GM21526 (cell line): ENCODE measurements around the gene SLC24A3.

Experiments
- ATAC-seq: cut with Tn5 transposase; IDR thresholded peaks from one replicate; pipeline ENCODE4 v1.9.1; 2021; ENCODE audit warnings: moderate library complexity; ENCODE audit not compliant: unreplicated experiment, low FRiP score

The SLC24A3 gene

DNA sequence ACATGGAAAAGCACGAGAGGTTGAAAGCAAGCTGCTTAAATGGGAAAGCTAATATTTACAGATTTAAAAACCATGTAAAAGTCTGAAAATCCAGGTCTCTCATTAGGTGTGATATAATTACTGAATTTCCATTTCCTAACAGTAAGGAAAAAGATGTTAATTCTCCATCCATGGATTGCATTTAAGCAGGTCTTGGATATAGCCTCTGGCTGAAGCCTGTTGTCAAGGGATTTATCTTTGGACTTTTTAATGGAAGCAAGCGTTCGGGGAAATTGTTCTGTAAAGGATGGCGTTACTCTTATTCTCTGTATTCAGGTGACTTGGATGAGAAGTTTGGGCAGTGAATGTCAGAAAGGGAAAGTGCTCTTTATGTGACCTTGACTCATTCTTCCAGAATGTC lies 233.8 kb downstream of the SLC24A3 start:
- no peak for ATAC-seq

GRCh38 chr20:19448632-19449031 lies 236.2 kb downstream of the SLC24A3 start:
- ATAC-seq = no peak

DNA sequence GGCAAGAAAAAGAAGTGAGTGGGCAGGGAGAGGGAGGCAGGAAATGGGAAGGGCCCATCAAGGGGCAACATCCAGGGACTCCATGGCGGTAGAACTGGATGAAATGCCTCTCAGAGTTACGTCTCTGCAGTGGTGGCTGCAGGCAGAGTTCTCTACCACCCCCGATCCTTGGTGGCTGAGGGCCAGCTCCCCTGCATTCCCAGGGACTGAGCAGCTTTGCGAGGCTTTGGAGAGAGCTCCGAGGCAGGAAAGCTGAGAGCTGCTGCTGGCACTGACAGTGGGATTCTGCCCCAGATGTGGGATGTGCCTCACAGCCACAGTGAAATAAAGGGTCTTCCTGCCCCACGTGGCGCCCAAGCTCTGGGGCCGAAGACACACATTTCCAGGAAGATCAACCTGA lies 236.6 kb downstream of the SLC24A3 start:
- ATAC-seq = no peak

DNA sequence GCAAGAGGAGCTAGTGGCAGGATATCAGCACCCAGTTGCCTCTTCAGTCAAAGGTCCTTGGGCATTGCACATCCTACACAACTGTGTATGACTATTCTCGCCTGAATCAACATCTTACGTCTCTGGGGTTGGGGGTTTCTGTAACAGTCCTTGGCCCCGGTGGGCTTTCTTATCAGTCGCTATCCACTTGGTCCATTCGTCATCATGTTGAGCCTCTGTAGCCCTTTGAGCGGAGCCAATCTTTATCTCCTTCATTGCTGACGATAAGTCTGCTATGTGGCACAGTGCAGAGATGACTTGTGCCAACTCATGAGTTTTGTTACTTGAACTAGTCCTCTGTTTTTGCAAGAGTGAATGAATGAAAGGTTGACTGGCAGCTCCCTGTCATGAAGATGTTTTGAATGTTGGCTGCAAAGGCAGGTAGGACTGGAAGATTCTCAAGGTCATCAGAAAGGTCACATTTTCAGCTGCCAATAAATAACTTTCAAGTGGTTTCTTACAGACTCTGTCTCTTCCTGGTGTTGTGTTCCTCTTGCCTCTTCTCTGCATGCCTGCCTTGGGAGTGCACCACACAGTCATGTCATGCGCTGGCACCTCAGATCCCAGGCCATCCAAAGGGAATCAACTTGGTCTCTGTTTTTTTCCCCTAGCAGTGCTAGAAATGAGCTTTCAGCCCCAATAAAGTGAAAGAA lies 238.9 kb downstream of the SLC24A3 start:
- no peak for ATAC-seq

DNA sequence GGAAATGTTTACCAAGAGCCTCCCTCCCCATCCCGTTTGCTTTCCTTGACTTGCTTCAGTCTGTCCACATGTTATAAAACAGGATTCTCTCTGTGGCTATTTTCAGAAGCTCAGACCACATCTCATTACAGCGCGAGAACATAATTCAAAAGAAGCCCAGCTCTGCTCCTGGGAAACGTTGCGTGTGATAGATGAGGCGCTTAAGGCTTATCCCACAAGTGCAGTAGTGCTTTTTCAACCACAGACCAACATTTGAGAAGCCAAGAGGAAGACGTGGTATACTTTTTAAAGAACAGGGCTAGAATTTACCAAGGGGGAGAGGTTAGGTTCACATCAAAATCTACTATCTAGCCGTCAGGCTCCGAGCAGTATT lies 239.5 kb downstream of the SLC24A3 start:
- no peak for ATAC-seq

DNA sequence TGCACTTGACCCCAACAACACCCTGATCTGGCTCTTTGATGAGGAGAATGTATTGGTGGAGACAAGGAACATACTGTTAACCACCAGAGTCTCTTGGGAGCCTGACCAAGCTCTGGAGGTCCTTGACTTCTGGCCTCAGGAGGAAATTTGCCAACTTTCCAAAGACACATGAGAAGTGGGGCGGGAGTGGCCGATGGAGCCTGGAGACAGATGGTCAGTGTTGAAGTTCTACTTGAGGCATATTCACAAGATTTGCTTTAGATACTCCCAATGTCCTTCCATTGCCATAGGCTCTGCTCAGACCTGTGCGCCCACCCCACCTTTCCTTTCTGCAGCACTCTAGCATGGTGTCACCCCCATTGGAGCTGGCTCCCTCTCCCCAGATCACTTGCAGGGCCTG lies 241.0 kb downstream of the SLC24A3 start:
- ATAC-seq = no peak

- no peak for ATAC-seq
Observed at GRCh38 chr20:19453862-19454261, 241.4 kb downstream of the SLC24A3 start.

- ATAC-seq = no peak
Observed at GRCh38 chr20:19456595-19457395, 244.4 kb downstream of the SLC24A3 start.

- ATAC-seq = no peak
Observed at GRCh38 chr20:19457611-19458010, 245.2 kb downstream of the SLC24A3 start.

DNA sequence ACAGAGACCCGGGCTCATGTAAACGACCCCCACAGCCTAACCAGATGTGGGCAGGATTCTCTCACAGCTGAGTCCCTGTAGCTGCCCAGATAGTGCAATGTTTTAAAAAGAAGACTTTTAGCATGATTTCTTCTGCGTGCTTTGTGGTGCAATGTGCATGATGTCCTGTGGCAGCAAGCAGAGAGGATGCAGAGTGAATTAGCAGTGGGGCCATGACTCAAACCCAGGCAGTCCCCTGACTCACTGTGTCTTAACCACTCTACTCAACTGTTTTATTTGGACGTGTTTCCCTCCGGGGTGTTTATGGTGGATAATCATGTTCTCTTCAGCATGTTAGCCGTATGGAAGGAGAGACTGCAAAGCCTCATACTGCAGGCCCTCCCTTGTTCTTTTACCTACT lies 247.9 kb downstream of the SLC24A3 start:
- ATAC-seq = no peak

DNA sequence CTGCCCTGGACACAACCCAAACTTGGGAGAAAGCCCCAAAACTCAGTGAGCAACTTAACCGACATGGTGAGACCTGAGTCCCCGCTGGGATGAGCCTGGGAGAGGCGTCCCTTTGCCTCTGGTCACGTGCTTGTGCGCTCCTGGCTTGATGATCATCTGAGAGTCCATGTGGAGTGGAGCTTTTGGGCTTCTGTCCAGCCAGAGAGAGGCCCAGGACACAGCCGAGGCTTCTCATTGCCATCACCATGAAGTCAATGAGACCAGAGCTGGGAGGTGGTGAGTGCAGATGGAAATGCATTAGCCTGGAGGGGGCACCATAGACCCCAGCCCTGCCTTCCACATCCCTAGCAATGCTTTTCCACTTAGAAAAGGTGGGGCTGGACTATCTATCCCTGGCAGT lies 250.0 kb downstream of the SLC24A3 start:
- ATAC-seq = no peak

- no peak for ATAC-seq
Observed at GRCh38 chr20:19463597-19463996, 251.2 kb downstream of the SLC24A3 start.

- ATAC-seq = no peak
Observed at GRCh38 chr20:19465536-19465935, 253.1 kb downstream of the SLC24A3 start.

GRCh38 chr20:19466206-19466928 lies 253.9 kb downstream of the SLC24A3 start:
- ATAC-seq = no peak

- no peak for ATAC-seq
Observed at GRCh38 chr20:19473216-19473921, 260.9 kb downstream of the SLC24A3 start.

DNA sequence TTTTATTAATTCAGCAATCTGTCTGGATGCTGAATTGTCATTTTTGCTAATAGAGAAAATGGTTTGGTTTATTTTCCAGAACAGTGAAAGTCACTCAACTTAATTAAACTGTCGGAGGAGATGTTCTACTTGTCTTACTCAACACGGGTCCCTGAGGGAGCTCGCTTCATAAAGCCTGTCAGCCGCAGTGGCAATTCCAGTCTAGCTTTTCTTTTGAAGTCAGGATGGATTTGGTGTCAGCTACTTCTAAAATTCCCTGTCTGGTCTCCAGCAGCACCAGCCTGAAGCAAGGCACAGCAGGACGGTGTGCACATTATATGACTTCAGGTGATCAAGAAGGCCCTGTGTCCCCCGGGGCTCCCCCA lies 261.5 kb downstream of the SLC24A3 start:
- no peak for ATAC-seq

GRCh38 chr20:19478320-19478895 lies 266.0 kb downstream of the SLC24A3 start:
- ATAC-seq = no peak

DNA sequence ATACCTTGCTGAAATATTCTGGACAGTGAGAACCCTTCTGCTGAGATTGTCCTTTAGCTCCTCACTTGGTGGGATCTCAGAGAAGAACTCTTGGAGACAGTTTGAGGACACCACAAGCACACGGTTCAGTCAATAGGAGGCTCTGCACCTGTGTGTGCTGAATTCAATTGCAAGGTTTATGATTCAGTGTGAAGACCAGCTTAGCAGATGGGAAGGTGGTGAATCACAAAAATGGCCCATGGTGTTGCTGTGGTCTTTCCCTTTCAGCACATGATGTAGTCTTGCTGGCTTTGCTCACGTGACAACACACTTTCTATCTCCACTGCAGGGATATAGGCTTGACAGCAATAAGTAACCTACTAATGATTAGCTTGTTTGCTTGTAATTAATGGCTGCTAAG lies 270.3 kb downstream of the SLC24A3 start:
- ATAC-seq = no peak

DNA sequence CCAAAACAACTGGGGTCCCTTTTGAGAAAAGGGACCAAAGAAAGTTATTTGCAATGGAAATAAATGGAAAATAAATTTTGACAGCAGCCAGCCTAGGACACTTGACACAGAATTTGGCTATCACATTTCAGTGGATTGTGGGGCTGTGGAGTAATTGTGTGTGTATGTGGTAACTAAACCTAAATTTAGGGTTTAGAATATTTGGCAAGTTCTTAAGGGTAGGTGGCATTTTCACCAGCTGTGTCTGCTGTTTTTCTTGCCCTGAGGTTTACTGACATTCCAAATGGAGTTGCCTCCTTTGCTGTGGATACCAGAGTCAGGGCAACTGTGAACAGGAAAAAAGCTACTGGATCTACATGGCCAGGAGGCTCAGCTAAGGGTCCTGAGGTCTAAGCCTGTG lies 270.9 kb downstream of the SLC24A3 start:
- no peak for ATAC-seq

GRCh38 chr20:19486446-19486845 lies 274.0 kb downstream of the SLC24A3 start:
- ATAC-seq = no peak

- no peak for ATAC-seq
Observed at GRCh38 chr20:19487420-19487819, 275.0 kb downstream of the SLC24A3 start.
